ENCODE measurements around the gene CEACAM1. TPM values are rescaled to one million over a fixed set of nuclear protein-coding genes. Genes with fewer than 3 reads are reported as not detected.
A peak's percentile ranks its signal among the peaks of the same experiment; 100 is the strongest.

Gene CEACAM1
- total RNA-seq (7.0 TPM), polyA plus RNA-seq (1 to 10 TPM; 4.0 to 6.9 (median 4.9) TPM)

DNA sequence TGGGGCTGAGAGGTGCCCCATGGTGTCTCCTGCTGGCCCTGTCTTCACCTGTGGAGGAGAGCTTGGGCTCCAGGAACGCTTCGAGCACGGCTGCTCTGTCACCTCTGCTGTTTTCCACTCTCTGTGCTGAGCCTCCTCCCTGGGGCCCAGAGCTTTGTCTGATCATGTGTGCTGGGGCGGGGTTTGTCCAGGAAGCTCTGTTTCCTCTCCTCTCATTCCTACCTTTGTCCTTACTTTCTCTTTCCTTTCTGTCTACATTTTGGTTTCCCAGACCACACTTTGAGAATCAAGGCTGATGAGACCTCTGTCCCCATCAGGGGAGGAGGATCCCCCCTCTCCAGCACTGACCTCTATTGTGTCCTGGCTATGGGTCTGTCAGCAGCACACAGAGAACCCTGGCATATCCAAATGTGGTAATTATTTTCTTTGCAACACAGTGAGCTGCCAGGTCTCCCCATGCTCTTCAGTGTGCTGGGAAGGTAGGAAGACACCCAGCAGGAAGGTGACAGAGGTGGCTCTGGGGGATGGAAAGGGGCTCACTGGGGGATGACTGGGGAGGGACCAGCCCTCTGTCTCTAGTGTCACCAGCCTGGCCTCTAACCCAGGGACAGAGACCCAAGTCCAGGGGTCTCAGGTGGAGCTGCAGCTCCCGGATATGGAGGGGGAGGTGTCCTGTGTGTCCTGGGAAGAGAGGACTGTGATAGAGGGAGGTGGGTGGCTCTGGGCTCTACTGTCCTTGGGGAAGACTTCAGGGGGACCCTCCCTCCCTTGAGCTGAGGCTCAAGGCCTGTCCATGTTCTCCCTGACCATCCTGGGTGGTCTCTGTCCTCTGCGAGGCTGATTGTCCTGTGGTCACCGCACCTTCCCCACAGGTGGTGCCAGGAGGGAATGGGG is at the start of gene CEACAM1:
Gene CEACAM1 (minus strand): TSS at position 128 of the 894 bp plus-strand sequence. CDS start 107 bp downstream, at position 21.
- peaks cover 14% of the 10 kb centered on the region for H3K36me3 Mint-ChIP-seq
- H3K9me3 Mint-ChIP-seq = no peaks in the 10 kb centered on the region
- ATAC-seq (ENCODE audit: low read depth in 2 of 2) (peak; percentile 76 to 84), DNase-seq (peak; percentile 19 to 79 (median 45))
- Histone ChIP-seq H3K9me3 (ENCODE audit: control insufficient read depth in 2 of 2, low read length in 2 of 2) (no peaks in the 10 kb centered on the region), H3K4me3 (ENCODE audit: low read depth, low read length) (peak within 1 kb of the TSS; percentile 72), H3K27ac (ENCODE audit: insufficient read depth, low read length, poor library complexity, severe bottlenecking) (peak within 1 kb of the TSS; percentile 62), H3K4me1 (ENCODE audit: control insufficient read depth, insufficient read depth, low read length, poor library complexity, severe bottlenecking) (peaks cover 41% of the 10 kb centered on the region), H3K27me3 (ENCODE audit: control insufficient read depth, insufficient read depth, low read length) (no peaks in the 10 kb centered on the region), H3K36me3 (ENCODE audit: control insufficient read depth, insufficient read depth, low read length) (no peaks in the 10 kb centered on the region)
- H3K4me3 Mint-ChIP-seq = peak within 1 kb of the TSS; percentile 90 to 94 (median 92)
- peak within 1 kb of the TSS; percentile 95 to 96 (median 96) for H3K27ac Mint-ChIP-seq
- H3K27me3 Mint-ChIP-seq = no peaks in the 10 kb centered on the region
- peaks cover 7 to 59% (median 40%) of the 10 kb centered on the region in 4 donors for H3K4me1 Mint-ChIP-seq

GRCh38 chr19:42577016-42577415 is 48.7 kb upstream of the CEACAM1 start:
- no peak overlapping the region for H3K4me3 Mint-ChIP-seq
- Histone ChIP-seq H3K4me1 (ENCODE audit: control insufficient read depth, insufficient read depth, low read length, poor library complexity, severe bottlenecking) (no peaks in the 10 kb centered on the region), H3K9me3 (ENCODE audit: control insufficient read depth in 2 of 2, low read length in 2 of 2) (no peaks in the 10 kb centered on the region), H3K27me3 (ENCODE audit: control insufficient read depth, insufficient read depth, low read length) (peaks cover 4% of the 10 kb centered on the region), H3K36me3 (ENCODE audit: control insufficient read depth, insufficient read depth, low read length) (no peaks in the 10 kb centered on the region), H3K27ac (ENCODE audit: insufficient read depth, low read length, poor library complexity, severe bottlenecking) (no peak overlapping the region), H3K4me3 (ENCODE audit: low read depth, low read length) (no peak overlapping the region)
- no peak for DNase-seq
- no peaks in the 10 kb centered on the region for H3K4me1 Mint-ChIP-seq
- H3K9me3 Mint-ChIP-seq = no peaks in the 10 kb centered on the region
- H3K27me3 Mint-ChIP-seq = peaks cover 32% of the 10 kb centered on the region
- ATAC-seq (ENCODE audit: low read depth in 2 of 2) = no peak
- peak overlapping the region in 1 of 3 donors; percentile 24 for H3K27ac Mint-ChIP-seq
- H3K36me3 Mint-ChIP-seq = no peaks in the 10 kb centered on the region

DNA sequence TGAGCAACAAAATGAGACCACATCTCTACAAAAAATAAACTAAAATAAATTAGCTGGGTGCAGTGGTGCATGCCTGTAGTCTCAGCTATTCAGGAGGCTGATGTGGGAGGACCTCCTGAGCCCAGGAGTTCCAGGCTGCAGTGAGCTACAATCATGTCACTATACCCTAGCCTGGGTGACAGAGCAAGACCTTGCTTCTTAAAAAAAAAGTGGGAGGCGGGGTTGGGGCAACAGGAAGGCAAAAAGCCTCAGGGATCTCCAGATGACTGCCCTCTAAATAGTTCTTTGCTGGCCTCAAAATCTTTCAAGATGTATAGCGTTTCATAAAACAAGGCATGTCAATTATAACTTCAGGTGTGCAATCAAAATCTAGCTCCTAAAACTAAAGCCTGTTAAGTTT is 48.0 kb upstream of the CEACAM1 start:
- DNase-seq = no peak
- Mint-ChIP-seq H3K27ac (no peak overlapping the region), H3K36me3 (no peaks in the 10 kb centered on the region), H3K4me3 (no peak overlapping the region), H3K27me3 (peaks cover 32% of the 10 kb centered on the region), H3K4me1 (no peaks in the 10 kb centered on the region), H3K9me3 (no peaks in the 10 kb centered on the region)
- no peak overlapping the region for H3K4me3 ChIP-seq (ENCODE audit: low read depth, low read length)
- no peaks in the 10 kb centered on the region for H3K4me1 ChIP-seq (ENCODE audit: control insufficient read depth, insufficient read depth, low read length, poor library complexity, severe bottlenecking)
- H3K36me3 ChIP-seq (ENCODE audit: control insufficient read depth, insufficient read depth, low read length) = no peaks in the 10 kb centered on the region
- H3K27me3 ChIP-seq (ENCODE audit: control insufficient read depth, insufficient read depth, low read length) = peaks cover 4% of the 10 kb centered on the region
- H3K9me3 ChIP-seq (ENCODE audit: control insufficient read depth in 2 of 2, low read length in 2 of 2) = no peaks in the 10 kb centered on the region
- no peak overlapping the region for H3K27ac ChIP-seq (ENCODE audit: insufficient read depth, low read length, poor library complexity, severe bottlenecking)
- ATAC-seq (ENCODE audit: low read depth in 2 of 2) = no peak

DNA sequence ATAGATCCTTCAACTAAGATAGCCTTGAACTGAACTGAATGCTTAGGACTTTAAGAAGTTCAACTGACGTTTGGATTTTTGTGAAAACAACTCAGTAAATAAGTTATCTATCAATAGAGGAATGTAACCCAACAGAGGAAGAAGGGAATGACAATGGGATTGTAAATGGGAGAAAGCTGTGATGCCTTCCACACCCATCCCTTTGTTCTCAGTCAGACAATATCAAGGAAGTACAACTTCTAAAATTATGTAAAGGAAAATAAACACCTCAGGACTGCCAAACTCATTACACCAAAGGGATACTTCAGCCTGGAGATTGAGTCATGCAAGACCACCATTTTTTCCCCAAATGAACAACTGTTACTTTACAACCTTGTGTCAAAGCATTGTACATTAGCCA is 45.4 kb upstream of the CEACAM1 start:
- Histone ChIP-seq H3K4me3 (ENCODE audit: low read depth, low read length) (no peak overlapping the region), H3K4me1 (ENCODE audit: control insufficient read depth, insufficient read depth, low read length, poor library complexity, severe bottlenecking) (no peaks in the 10 kb centered on the region), H3K27ac (ENCODE audit: insufficient read depth, low read length, poor library complexity, severe bottlenecking) (no peak overlapping the region), H3K36me3 (ENCODE audit: control insufficient read depth, insufficient read depth, low read length) (no peaks in the 10 kb centered on the region), H3K27me3 (ENCODE audit: control insufficient read depth, insufficient read depth, low read length) (peaks cover 7% of the 10 kb centered on the region), H3K9me3 (ENCODE audit: control insufficient read depth in 2 of 2, low read length in 2 of 2) (no peaks in the 10 kb centered on the region)
- peaks cover 28% of the 10 kb centered on the region for H3K27me3 Mint-ChIP-seq
- no peaks in the 10 kb centered on the region for H3K9me3 Mint-ChIP-seq
- ATAC-seq (ENCODE audit: low read depth in 2 of 2) (no peak), DNase-seq (no peak)
- H3K27ac Mint-ChIP-seq = no peak overlapping the region
- no peaks in the 10 kb centered on the region for H3K4me1 Mint-ChIP-seq
- H3K4me3 Mint-ChIP-seq = no peak overlapping the region
- H3K36me3 Mint-ChIP-seq = no peaks in the 10 kb centered on the region

DNA sequence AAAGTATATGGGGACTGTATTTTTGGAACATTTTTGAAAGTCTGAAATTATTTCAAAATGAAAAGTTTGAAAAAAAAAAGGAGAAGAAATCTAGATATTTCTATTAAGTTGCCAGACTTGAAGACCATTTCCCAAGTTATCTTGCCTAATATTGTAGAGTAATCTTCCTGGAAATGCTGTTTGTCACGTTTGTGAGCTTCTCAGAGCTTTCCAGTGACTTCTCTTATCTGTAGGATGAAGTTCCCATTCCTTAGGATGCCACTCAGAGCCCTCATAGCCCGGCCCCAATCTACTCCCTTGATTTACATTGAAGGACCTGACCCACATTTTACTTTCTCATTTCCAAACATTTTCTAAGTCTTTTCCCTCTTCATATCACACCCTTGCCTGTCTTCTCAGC is 42.8 kb upstream of the CEACAM1 start:
- Histone ChIP-seq H3K4me1 (ENCODE audit: control insufficient read depth, insufficient read depth, low read length, poor library complexity, severe bottlenecking) (no peaks in the 10 kb centered on the region), H3K4me3 (ENCODE audit: low read depth, low read length) (no peak overlapping the region), H3K27me3 (ENCODE audit: control insufficient read depth, insufficient read depth, low read length) (peaks cover 7% of the 10 kb centered on the region), H3K36me3 (ENCODE audit: control insufficient read depth, insufficient read depth, low read length) (no peaks in the 10 kb centered on the region), H3K27ac (ENCODE audit: insufficient read depth, low read length, poor library complexity, severe bottlenecking) (no peak overlapping the region), H3K9me3 (ENCODE audit: control insufficient read depth in 2 of 2, low read length in 2 of 2) (no peaks in the 10 kb centered on the region)
- no peak overlapping the region for H3K27ac Mint-ChIP-seq
- ATAC-seq (ENCODE audit: low read depth in 2 of 2) (no peak), DNase-seq (no peak)
- peaks cover 0 to 2% (median 0%) of the 10 kb centered on the region in 4 donors for H3K4me1 Mint-ChIP-seq
- H3K4me3 Mint-ChIP-seq = no peak overlapping the region
- no peaks in the 10 kb centered on the region for H3K9me3 Mint-ChIP-seq
- H3K36me3 Mint-ChIP-seq = no peaks in the 10 kb centered on the region
- H3K27me3 Mint-ChIP-seq = peaks cover 35% of the 10 kb centered on the region

- Mint-ChIP-seq H3K36me3 (no peaks in the 10 kb centered on the region), H3K4me3 (no peak overlapping the region), H3K9me3 (no peaks in the 10 kb centered on the region), H3K4me1 (peaks cover 0 to 3% (median 0%) of the 10 kb centered on the region in 4 donors), H3K27ac (no peak overlapping the region), H3K27me3 (peaks cover 27% of the 10 kb centered on the region)
- peaks cover 7% of the 10 kb centered on the region for H3K27me3 ChIP-seq (ENCODE audit: control insufficient read depth, insufficient read depth, low read length)
- no peaks in the 10 kb centered on the region for H3K4me1 ChIP-seq (ENCODE audit: control insufficient read depth, insufficient read depth, low read length, poor library complexity, severe bottlenecking)
- DNase-seq (no peak), ATAC-seq (ENCODE audit: low read depth in 2 of 2) (no peak)
- H3K4me3 ChIP-seq (ENCODE audit: low read depth, low read length) = no peak overlapping the region
- H3K36me3 ChIP-seq (ENCODE audit: control insufficient read depth, insufficient read depth, low read length) = no peaks in the 10 kb centered on the region
- H3K27ac ChIP-seq (ENCODE audit: insufficient read depth, low read length, poor library complexity, severe bottlenecking) = no peak overlapping the region
- no peaks in the 10 kb centered on the region for H3K9me3 ChIP-seq (ENCODE audit: control insufficient read depth in 2 of 2, low read length in 2 of 2)
Measured at GRCh38 chr19:42569193-42569592, 40.9 kb upstream of the CEACAM1 start.

DNA sequence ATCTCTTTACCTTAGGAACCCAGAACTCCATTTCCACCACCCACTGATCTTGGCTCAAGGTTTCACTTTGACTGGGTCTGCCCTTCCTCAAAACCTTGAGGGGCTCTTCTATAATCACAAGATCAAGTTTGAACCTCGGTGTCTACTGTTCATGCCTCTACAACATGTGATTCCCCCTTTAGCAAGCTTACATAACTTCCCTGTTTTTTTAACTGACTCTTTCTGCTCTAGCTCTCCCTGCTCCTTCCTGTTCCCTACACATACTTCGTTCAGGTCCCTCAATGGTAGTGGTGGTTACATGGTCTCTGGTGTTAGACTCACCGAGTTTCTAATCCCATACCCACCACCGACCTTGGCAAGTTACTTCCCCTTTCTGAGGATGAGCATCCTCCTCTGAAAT is 39.7 kb upstream of the CEACAM1 start:
- no peaks in the 10 kb centered on the region for H3K36me3 ChIP-seq (ENCODE audit: control insufficient read depth, insufficient read depth, low read length)
- Mint-ChIP-seq H3K27me3 (peaks cover 23% of the 10 kb centered on the region), H3K4me1 (peaks cover 0 to 4% (median 2%) of the 10 kb centered on the region in 4 donors), H3K27ac (no peak overlapping the region), H3K9me3 (no peaks in the 10 kb centered on the region), H3K4me3 (no peak overlapping the region), H3K36me3 (no peaks in the 10 kb centered on the region)
- DNase-seq (no peak), ATAC-seq (ENCODE audit: low read depth in 2 of 2) (no peak)
- peaks cover 4% of the 10 kb centered on the region for H3K4me1 ChIP-seq (ENCODE audit: control insufficient read depth, insufficient read depth, low read length, poor library complexity, severe bottlenecking)
- H3K9me3 ChIP-seq (ENCODE audit: control insufficient read depth in 2 of 2, low read length in 2 of 2) = no peaks in the 10 kb centered on the region
- H3K4me3 ChIP-seq (ENCODE audit: low read depth, low read length) = no peak overlapping the region
- H3K27me3 ChIP-seq (ENCODE audit: control insufficient read depth, insufficient read depth, low read length) = peaks cover 5% of the 10 kb centered on the region
- H3K27ac ChIP-seq (ENCODE audit: insufficient read depth, low read length, poor library complexity, severe bottlenecking) = no peak overlapping the region

DNA sequence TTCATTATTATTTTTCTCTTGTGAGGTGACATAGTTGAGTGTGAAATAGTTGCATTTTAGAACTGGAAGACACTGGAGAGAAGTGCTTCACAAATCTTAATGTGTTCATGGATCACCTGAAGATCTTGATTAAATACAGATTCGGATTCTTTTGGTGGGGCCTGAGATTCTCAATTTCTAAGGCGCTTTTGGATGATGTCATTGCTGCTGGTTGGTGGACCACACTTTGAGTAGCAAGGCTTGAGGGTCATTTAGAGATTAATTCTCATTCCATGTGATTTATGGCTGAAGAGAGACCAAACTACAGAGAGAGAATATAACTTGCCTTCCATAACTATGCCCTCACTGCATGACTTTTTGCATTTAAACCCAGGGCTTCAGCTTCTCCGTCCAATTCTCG is 39.3 kb upstream of the CEACAM1 start:
- Mint-ChIP-seq H3K27ac (no peak overlapping the region), H3K27me3 (peaks cover 19% of the 10 kb centered on the region), H3K4me3 (no peak overlapping the region), H3K36me3 (no peaks in the 10 kb centered on the region), H3K9me3 (no peaks in the 10 kb centered on the region), H3K4me1 (peaks cover 0 to 4% (median 2%) of the 10 kb centered on the region in 4 donors)
- H3K4me1 ChIP-seq (ENCODE audit: control insufficient read depth, insufficient read depth, low read length, poor library complexity, severe bottlenecking) = peaks cover 4% of the 10 kb centered on the region
- H3K9me3 ChIP-seq (ENCODE audit: control insufficient read depth in 2 of 2, low read length in 2 of 2) = no peaks in the 10 kb centered on the region
- H3K36me3 ChIP-seq (ENCODE audit: control insufficient read depth, insufficient read depth, low read length) = no peaks in the 10 kb centered on the region
- no peak for DNase-seq
- H3K27me3 ChIP-seq (ENCODE audit: control insufficient read depth, insufficient read depth, low read length) = peaks cover 5% of the 10 kb centered on the region
- no peak for ATAC-seq (ENCODE audit: low read depth in 2 of 2)
- no peak overlapping the region for H3K4me3 ChIP-seq (ENCODE audit: low read depth, low read length)
- H3K27ac ChIP-seq (ENCODE audit: insufficient read depth, low read length, poor library complexity, severe bottlenecking) = no peak overlapping the region

All from CD4-positive, CD25-positive, alpha-beta regulatory T cell (primary cell).